HG03342 (cell line): ENCODE results near the gene B3GAT3.
"Not testable (repeated sequence)": the region's sequence is repeated elsewhere in the genome, so short reads cannot be mapped to it uniquely, and the experiment has no call there.

Experiments
- ATAC-seq: cut with Tn5 transposase; IDR thresholded peaks from one replicate; pipeline ENCODE4 v1.9.1; 2021; ENCODE audit warnings: mild to moderate bottlenecking, moderate library complexity; ENCODE audit not compliant: unreplicated experiment

B3GAT3 gene

DNA sequence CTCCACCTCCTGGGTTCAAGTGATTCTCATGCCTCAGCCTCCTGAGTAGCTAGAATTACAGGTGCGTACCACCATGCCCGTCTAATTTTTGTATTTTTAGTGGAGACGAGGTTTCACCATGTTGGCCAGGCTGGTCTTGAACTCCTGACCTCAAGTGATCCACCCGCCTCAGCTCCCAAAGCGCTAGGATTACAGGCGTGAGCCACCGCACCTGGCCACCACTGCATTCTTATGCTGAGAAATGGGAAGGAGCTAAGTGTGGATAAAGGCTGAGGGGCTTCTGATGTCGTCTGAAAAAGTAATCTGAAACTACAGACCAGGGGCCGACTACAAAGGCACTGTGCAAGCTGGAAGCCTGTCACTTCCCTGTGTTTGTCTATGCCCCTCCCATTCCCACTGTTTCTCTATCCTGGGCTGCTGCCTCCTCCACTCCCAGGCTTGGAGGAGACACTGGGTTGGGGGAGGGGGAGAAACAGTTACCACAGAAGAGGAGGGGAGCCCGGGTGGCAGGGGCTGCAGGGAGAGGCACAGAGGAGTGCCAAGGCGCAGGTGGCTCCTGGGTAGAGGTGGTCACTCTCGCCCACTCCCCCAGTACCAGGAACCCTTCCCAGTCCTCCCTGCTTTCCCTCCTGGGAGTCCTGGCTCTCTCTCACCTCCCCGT is 17.2 kb downstream of the B3GAT3 start:
- no peak for ATAC-seq

DNA sequence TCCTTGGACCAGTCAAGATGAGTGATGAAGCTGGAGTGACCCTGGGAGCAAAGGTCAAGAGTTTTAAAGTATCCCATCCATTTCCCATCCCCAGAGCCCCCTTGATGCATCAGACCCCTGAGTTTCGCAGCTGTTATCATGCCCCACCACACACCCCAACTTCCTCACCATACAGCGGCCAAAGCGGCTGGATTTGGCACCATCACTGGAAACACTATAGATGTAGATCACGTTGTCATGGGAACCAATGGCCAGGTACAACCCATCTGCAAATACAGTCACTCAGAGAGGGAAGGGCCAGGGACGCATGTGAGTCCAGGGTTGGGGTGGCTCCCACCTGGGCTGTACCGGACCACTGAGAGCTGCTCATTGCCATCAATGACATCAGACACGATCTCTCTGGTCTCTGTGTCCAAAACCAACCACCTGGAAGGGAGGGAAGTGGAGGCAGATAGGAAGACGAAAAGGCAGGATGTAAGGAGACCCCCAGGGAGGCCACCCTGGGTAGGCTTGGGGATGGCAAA is 17.9 kb downstream of the B3GAT3 start:
- no peak for ATAC-seq

DNA sequence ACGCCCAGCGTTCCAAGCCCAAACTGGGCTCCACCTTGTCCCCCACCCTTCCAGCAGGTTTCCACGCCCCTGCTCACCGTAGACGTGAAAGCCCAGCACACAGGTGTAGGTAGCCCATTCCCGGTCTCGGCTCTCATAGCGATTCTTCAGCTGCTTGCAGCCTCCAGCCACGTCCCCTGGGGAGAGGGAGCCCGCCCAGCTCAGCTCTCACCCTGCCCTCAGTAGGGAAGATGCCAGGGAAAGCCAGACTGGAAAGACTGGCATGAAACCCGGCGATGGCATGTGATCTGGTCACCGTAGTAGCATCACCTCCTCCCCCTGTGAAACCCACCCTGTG is 18.7 kb downstream of the B3GAT3 start:
- no peak for ATAC-seq

DNA sequence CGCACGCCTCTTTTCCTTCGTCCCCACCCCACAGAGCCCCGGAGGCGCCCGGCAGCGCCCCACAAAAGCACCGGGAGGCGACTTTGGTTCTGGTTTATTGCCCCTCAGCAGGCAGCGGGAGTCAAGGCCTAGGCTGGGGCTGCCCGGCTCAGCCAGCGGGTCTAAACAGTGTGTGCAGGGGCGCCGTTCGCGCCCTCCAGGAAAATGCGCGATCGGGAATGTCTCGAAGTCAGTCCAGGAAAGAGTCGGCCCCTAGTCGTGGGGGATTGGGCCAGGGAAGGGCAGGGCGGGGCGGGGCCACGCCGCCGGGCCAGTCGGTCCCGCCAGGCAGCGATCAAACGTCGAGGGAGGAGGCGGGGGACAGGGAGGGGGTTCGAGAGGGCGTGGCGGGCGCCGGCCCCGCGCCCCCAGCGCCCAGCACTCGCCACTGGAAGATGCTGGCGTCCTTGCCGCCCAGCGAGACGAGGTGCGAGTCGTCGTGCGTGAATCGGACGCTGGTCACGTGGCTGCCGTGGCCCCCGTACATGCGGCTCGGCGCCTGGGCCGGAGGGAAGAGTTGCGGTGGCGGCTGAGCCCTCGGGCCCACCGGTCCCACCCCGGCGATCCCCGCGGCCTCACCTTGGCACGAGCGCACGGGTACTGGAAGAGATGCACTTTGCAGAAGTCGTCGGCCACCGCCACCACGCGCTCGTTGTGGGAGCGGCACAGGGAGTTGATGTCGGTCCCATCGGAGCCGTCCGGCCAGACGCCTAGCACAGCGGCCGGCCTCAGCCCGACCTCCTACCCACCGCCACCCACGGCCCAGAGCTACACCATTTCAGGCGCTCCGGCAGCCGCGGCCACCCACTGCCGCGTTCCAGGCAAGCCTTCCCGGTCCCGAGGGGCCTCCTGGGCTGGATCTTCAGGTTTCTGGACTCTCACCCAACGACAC is 19.4 kb downstream of the B3GAT3 start:
- ATAC-seq = no peak

DNA sequence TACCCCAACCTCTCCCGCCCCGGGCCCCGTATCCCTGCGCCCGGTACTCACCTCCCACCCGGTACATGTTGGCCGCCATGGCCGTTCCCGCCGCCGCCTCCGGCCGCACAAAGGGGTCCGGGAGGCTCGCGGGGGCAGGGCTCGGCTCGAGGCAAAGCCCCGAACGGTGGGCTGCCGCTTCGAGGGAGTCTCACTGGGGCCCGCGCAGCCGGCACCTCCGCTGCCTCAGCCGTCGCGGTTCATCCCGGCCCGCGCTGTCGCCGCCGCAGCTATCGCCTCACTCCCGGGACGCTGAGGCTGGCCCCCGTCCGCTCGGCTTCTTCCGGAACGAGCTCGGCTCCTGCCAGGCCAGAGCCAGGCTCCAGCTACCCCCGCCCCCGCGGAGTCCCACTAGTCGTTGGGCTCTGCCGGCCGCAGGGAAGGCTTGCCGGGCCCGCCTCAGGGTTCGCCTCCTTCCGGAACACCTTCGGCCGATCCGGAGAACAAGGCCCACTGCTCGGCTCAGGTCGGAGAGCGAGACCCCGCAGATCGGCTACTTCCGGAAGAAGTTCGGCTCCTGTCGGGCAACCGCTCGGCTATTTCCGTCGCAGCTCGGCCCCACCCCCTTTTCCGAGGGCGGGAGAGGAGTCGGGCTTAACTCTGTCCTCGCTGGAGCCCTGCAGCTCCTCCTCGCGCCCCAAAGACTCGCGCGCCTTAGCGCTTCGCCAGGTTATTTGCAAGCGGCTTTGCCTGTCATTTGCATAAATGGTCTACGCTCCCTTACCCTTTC is 20.2 kb downstream of the B3GAT3 start, which contains the start of gene MTA2:
TSS of gene MTA2 (minus strand) at position 494 of the 769 bp plus-strand sequence. CDS start at position 79, 415 bp downstream.
- peak; percentile 72 for ATAC-seq

DNA sequence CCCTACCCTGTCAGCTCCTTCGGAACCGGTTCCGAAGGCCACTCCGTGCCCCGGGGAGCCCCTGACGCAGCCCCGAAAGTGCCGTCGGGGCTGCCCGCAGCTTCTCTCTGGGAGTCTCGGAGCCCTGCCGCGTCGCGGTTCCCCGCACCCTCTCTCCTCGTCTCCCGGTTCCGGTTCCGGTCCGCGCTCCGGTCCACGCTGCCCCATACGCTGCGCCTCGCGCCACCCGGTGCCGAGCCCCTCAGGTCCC is 20.7 kb downstream of the B3GAT3 start:
- no peak for ATAC-seq

DNA sequence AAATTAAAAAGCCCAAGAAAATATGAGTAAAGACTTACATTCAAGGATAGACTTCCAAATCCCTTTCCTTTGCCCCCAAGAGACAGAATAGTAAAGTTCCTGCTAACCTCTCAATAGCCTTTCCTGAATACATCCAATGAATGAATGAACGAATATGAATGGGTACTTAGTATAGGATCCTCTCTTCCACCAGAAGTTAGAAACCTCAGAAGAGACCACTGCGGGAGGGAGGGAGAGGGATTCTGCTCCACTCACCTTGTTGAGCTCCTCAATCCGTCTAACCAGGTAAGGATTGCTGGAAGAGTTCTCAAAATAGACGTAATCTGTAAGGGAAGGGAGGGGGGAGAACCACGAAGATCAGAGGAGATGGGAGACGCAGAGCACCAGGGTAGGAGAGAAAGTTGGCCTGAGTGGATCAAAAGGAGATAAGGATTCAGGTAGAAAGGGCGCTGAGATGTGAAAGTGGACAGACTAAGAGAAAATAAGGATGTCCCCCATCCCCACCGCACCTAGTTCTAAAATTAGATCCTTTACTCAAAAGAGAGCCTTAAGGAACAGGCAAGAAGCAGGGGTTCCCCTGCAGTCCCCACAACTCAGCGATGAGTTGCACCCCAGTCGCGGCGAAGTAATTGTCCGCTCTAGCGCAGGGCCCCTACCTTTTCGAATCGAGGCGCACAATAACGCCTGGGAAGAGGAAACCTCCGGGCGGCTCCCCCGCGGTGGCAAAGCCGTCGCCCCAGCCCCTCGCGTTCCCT is 21.2 kb downstream of the B3GAT3 start:
- ATAC-seq = peak; percentile 0

DNA sequence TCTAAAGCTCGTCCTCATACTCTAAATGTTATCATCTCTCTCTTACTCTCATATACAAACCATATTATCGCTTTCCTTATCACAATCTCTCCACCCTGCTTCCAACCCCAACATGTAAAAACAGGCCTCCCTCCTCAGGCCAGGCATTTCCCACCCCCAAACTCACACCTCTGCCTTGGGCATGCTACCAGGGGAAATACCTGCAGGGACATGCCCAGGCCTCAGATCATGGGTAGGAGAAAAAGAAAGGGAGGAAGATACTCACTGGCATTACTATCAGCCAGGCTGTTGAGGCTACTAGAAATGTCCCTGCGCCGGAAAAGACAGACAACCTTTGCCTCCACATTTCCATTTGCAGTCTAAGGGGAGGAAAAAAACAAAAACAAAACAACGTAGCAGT is 21.9 kb downstream of the B3GAT3 start:
- no peak for ATAC-seq

DNA sequence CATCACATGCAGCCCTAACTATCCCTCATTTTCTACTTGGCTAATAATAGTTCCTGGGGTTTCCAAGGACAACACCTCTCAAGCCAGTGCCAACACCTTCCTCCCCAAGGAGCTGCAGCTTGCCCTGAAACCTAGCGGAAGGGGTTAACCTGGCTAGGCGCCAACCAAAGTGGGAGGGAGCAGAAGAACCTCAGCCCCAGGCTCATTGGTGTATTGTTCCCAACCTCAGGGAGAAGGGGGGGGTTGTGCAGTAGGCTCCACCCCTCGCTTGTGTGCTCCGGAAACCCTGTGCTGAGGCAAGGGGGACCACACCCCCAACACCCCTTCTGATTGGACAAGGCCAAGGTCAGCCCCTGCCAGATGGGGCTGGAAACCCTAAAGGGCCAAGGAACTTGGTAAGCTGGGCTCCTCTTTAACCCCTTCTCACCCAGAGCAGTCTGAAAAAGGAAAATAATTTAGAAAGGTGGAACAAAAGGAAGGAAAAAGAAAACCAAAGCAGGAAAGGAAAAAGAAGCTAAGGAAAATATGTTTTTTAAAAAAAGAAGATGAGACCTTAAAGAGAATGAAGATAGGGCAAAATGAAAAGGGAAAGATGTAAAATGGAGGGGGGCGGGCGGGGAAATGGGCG is 22.6 kb downstream of the B3GAT3 start:
- ATAC-seq = peak; percentile 46

DNA sequence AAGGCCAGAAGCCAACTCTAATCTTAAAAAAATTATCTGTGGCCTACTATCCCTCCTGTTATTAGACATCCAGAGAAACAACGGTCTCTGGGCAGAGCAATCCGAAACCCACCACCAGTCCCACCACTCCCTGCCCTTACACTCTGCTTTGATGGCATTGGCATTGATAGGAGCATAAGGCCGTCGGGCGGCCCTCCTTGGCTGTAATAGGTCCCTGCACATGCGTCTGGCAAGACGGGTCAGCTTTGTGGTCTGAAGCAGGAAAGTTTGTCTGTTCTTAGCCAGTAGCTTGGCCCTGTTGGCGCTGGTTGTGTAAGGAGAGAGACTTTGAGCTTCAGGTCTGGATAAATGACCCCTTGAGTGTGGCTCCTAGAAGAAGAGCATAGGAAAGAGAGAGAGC is 26.7 kb downstream of the B3GAT3 start:
- no peak for ATAC-seq

DNA sequence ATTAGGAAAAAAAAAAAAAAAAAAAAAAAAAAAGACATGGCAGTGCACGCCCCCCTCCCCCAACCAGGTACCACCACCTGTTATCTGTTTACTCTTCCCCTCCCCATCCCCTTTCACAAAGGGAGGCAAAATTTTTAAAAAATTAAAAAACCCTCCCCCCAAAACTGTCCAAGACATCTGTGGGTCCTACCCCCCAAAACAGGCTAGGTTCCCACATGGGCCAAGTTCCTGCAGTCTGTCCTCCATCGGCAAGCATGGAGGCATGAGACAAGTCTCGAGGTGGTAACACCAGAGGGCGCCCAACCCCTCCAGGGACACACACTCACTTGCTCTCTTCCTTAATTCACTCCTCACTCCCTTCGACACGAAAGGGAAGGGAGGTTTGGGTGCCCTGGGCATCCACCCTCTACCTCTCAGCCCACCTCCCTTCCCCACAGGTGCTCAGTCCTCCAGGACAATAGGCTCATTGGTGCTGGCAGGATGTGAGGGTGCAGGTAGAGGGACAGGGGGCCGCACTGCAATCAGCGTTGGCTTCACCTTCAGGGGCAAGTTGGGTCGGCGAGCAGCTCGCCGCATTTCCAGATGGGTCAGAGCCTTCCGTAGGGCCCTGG is 28.2 kb downstream of the B3GAT3 start:
- ATAC-seq = no peak

DNA sequence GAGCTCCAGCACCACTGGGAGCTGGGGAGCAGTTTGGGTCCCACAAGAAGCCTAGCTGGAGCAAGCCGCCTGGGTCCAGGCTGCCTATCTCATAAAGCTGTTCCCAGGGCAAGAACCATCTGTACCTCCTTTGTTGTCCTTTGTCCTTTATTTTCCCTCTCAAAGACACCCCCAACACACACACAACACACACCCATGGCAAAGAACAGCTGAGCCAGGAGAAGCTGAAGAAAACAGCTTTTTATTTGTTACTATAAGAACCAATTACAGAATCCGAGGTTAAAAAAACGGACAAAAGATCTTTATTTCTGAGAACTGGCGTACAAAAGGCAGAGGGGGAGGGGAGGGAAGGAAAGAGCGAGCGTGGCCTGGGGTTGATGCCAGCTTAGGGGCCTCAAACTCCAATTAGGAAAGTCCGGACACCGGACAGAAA is 28.8 kb downstream of the B3GAT3 start:
- no peak for ATAC-seq

DNA sequence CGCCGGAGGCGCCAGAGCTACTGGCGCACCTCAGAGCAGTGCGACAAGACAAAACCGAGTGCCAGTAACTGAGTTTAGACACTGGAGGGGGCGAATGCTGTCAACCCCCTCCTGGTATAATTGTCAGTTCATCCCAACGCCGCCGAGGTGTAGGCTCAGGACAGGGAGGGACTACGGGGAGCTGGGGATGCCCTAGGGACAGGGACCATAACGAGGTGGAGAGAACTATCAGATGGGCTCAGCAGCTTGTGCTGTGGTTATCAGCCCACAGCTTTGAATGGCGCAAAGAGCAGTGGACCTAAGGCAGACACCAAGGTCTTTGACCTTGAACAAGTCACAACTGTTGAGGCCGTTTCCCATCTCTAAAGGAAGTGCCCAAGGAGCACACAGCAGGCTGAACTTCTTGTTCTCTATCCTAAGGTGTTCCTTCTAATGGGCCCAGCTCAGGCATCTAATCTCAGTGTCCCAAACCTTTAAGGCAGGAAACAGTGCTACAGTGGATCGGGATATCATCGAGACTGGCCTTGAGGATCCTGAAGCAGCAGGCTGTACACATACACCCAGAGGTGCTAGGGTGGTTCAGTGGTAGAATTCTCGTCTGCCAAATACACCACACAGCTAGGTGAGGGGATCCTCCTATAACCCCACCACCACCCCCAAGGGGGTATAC is 29.5 kb downstream of the B3GAT3 start:
- ATAC-seq = no peak

DNA sequence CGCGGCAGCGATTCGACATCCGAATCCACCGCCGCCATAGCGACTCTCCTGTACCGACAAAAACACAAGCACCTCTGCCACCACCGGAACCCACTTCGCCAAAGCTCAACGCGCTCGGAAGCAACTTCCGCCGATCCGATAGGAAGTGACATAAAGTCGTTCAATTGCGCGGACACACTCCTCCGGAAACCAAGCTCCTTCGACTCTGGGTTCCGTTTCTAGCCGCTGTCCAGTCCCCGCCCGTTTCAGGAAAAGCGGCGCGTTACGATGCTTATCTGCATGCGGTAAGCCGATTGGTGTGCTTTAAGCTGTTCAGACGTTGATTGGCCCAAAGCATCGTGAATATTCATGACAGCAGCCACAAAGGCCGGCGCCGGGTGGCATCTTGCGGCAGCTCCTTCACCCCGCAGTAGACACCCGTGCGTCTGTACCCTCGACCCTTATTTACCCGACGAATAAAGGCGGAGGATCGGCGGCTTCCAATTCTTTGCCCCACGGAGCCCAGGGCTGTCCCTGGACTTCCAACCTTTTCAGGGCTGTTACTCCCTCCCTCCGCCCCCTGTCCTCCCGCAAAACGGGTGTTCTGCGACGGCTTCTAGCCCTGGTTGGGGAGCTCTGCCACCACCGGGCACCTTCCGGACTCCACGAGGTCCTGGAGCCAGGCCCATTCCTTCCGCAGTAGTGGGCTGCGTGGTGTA is 30.2 kb downstream of the B3GAT3 start, which contains the start of gene TUT1:
TSS of gene TUT1 (minus strand) at position 76 of the 698 bp plus-strand sequence. CDS start at position 38, 38 bp downstream.
- ATAC-seq = peak; percentile 83

DNA sequence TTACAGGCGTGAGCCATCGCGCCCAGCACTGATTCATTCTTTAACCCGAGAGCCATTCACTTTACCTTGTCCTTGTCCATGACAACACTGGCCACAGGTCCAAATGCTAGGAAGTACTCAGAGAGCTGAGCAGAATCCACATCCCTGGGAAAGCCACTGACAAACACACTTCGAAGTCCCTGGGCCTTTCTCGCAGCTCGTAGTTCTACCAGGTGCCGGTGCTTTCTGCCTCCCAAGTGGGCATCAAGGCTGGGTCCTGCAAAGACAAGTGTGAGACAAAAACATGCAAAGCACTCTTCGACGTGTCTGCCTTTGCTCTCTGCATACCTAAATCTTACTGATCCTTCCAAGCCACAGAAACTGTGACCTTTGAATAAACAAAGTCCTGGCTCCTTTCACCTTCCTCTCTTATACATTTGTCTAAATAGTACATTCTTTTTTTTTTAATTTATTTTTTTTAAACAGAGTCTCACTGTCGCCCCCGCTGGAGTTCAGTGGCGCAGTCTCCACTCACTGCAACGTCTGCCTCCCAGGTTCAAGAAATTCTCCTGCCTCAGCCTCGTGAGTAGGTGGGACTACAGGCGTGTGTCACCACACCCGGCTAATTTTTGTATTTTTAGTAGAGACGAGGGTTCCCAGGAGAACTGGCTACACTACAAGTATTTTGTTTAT is 32.7 kb downstream of the B3GAT3 start:
- no peak for ATAC-seq

DNA sequence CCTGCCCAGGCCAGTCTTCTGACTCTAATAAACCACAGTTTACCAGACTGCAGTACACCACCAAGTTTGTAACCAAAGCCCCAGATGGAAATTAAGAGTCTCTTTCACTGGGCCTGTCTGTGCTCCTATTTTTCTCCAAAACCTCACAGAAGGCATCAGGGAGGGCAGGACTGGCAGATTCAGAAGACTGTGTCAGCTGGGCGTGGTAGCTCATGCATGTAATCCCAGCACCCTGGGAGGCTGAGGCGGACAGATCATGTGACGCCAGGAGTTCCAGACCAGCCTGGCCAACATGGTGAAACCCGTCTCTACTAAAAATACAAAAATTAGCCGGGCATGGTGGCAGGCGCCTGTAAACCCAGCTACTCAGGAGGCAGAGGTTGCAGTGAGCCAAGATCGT is 36.4 kb downstream of the B3GAT3 start:
- not testable (repeated sequence) for ATAC-seq

DNA sequence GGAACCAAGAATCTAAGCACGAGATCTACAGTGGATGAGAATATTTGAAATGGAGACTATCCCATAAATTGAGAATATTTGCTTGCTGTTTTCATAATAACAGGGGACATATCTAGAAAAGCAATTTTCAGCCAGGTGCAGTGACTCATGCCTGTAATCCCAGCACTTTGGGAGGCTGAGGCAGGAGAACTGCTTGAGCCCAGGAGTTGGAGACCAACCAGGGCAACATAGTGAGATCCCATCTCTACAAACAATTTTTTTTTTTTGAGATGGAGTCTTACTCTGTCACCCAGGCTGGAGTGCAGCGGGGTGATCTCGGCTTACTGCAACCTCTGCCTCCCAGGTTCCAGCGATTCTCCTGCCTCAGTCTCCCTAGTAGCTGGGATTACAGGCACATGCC is 40.1 kb downstream of the B3GAT3 start:
- ATAC-seq = not testable (repeated sequence)
